Spleen (tissue), 7 donors: ENCODE results near the gene IGF2R.

Experiments
- POLR2AphosphoS5 ChIP-seq, 3 donors: sonication (generic); formaldehyde crosslinking; IDR thresholded peaks; one replicate each; pipeline ENCODE4 v1.5.1; 2017; ENCODE audit warnings: antibody characterized with exemption in 3 of 3
- TF ChIP-seq, protein P1 (sequence below), 11 experiments: fragments of 200-600 bp in 7 of 11; fragments of 450-650 bp in 4 of 11; sonication (generic) in 4 of 11; IDR thresholded peaks in 8 of 11; conservative IDR thresholded peaks in 3 of 11; 1 replicate in 7 of 11; 2 replicates in 4 of 11; pipeline versions ENCODE4 v1.4.0 to v1.8.0; 2016 to 2021; ENCODE audit warnings: antibody characterized with exemption in 11 of 11, inconsistent platforms in 4 of 11, mild to moderate bottlenecking in 1 of 11
- donor health status: DM: no; HTN: no; CAD: no; lungs with moderate emphysema.
- donor health status: DM: no; HTN: no; CAD: no.
- donor health status: DM: no; HTN: no; CAD: no.

DNA sequence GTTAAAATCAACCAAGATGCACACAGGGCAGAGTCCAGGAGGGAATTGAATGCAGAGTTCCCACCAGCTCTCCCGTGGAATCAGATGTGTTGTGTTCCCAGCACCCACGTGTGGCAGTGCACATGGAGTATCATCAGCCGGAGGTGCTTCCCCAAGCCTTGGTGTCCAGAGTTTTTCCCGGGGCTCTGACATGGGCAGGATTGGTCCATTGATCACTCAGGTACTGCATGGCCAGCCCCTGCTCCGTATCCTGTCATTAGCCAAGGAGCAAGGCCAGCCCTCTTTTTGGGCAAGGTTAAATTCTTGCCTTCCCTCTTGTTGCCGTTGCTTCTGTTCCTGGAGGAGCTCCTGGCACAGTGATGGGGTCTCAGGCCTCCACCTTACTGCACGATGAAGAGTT is 124.2 kb downstream of the IGF2R start:
- TF ChIP-seq, protein P1, sequence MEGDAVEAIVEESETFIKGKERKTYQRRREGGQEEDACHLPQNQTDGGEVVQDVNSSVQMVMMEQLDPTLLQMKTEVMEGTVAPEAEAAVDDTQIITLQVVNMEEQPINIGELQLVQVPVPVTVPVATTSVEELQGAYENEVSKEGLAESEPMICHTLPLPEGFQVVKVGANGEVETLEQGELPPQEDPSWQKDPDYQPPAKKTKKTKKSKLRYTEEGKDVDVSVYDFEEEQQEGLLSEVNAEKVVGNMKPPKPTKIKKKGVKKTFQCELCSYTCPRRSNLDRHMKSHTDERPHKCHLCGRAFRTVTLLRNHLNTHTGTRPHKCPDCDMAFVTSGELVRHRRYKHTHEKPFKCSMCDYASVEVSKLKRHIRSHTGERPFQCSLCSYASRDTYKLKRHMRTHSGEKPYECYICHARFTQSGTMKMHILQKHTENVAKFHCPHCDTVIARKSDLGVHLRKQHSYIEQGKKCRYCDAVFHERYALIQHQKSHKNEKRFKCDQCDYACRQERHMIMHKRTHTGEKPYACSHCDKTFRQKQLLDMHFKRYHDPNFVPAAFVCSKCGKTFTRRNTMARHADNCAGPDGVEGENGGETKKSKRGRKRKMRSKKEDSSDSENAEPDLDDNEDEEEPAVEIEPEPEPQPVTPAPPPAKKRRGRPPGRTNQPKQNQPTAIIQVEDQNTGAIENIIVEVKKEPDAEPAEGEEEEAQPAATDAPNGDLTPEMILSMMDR (IDR thresholded peaks at IDR 0.05 in 8 of 11, conservative IDR thresholded peaks at IDR 0.05 in 3 of 11) = no peak
- no peak for TF ChIP-seq POLR2AphosphoS5 (IDR thresholded peaks at IDR 0.05)
